ENCODE data around the gene NET1. TPM values are rescaled to one million over a fixed set of nuclear protein-coding genes. Genes with fewer than 3 reads are reported as not detected.

The NET1 gene
- total and polyA plus RNA-seq, 12 donors: 6.0 to 22.6 (median 16.7) TPM

DNA sequence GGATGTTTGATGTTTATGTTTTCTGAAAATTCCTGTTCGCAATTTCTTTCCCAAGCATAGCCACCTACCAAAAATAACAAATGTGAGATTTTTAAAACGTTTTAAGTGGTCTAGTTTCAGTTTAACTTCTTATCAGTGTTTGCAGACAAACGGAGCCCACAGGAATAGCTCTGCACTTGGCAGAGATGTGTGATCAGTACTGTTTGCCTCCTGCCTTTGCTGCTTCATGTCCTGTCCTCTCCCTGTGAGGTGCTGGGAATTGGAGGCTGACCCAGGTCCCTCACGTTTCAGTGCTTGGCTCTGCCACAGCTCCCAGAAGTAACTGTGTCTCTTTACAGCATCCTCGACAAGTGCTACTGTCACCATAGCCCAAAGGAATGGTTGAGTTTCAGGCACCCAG, 46.4 kb upstream of the NET1 start:
- ATAC-seq: no peak

GRCh38 chr10:5369362-5370158, 42.8 kb upstream of the NET1 start:
- Histone ChIP-seq H3K4me1 (no peaks in the 10 kb centered on the region), H3K36me3 (no peaks in the 10 kb centered on the region), H3K27me3 (peaks cover 0 to 31% (median 8%) of the 10 kb centered on the region in 7 donors), H3K27ac (no peak overlapping the region), H3K4me3 (no peak overlapping the region), H3K9me3 (no peaks in the 10 kb centered on the region)
- 74 to 77% methylated on average over 16 of the region's 16 CpGs for WGBS, 2 donors
- DNase-seq (no peak), ATAC-seq (no peak)
- intact Hi-C loops (cut with DNase I): no loop called here
- TF ChIP-seq, protein P1, sequence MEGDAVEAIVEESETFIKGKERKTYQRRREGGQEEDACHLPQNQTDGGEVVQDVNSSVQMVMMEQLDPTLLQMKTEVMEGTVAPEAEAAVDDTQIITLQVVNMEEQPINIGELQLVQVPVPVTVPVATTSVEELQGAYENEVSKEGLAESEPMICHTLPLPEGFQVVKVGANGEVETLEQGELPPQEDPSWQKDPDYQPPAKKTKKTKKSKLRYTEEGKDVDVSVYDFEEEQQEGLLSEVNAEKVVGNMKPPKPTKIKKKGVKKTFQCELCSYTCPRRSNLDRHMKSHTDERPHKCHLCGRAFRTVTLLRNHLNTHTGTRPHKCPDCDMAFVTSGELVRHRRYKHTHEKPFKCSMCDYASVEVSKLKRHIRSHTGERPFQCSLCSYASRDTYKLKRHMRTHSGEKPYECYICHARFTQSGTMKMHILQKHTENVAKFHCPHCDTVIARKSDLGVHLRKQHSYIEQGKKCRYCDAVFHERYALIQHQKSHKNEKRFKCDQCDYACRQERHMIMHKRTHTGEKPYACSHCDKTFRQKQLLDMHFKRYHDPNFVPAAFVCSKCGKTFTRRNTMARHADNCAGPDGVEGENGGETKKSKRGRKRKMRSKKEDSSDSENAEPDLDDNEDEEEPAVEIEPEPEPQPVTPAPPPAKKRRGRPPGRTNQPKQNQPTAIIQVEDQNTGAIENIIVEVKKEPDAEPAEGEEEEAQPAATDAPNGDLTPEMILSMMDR (IDR thresholded peaks at IDR 0.05): no peak

More for the DNA sequence above, 46.4 kb upstream of the NET1 start:
- 27 to 28% methylated on average over 5 of the region's 5 CpGs for WGBS, 2 donors
- peaks cover 0 to 39% (median 21%) of the 10 kb centered on the region in 7 donors for H3K27me3 ChIP-seq
- H3K9me3 ChIP-seq: no peaks in the 10 kb centered on the region
- no peak overlapping the region for H3K4me3 ChIP-seq
- DNase-seq: no peak
- no peak overlapping the region for H3K27ac ChIP-seq
- no peaks in the 10 kb centered on the region for H3K4me1 ChIP-seq
- intact Hi-C loops (cut with DNase I): no loop called here
- H3K36me3 ChIP-seq: no peaks in the 10 kb centered on the region
- TF ChIP-seq, protein P1 (IDR thresholded peaks at IDR 0.05): no peak

GRCh38 chr10:5370493-5371352, 41.6 kb upstream of the NET1 start:
- Histone ChIP-seq H3K4me3 (no peak overlapping the region), H3K27me3 (peaks cover 0 to 22% (median 0%) of the 10 kb centered on the region in 7 donors), H3K36me3 (no peaks in the 10 kb centered on the region), H3K9me3 (no peaks in the 10 kb centered on the region), H3K4me1 (no peaks in the 10 kb centered on the region), H3K27ac (no peak overlapping the region)
- TF ChIP-seq, protein P1 (IDR thresholded peaks at IDR 0.05): no peak
- 78 to 91% methylated on average over 28 of the region's 28 CpGs for WGBS, 2 donors
- intact Hi-C loops (cut with DNase I): no loop called here
- ATAC-seq: no peak
- DNase-seq: no peak

DNA sequence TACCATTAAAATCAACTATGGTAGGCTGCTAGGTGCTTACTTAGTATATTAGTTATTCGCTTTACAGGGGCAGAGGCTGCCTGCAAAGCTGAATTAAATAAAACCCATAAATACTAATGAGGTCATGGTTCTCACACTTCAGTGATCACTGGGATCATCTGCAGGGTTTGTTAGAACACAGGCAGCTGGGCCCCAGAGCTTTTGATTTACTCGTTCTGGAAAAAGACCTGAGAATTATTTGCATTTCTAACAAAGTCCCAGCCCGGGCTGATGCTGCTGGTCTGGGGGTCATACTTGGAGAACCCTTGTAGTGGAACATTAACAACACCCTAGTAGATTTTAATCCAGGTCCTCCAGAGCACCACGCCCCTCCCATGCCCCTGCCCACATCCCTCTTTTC, 39.0 kb upstream of the NET1 start:
- intact Hi-C loops (cut with DNase I): no loop called here
- Histone ChIP-seq H3K4me3 (no peak overlapping the region), H3K9me3 (no peaks in the 10 kb centered on the region), H3K36me3 (no peaks in the 10 kb centered on the region), H3K4me1 (no peaks in the 10 kb centered on the region), H3K27me3 (peaks cover 0 to 13% (median 0%) of the 10 kb centered on the region in 7 donors), H3K27ac (no peak overlapping the region)
- WGBS, 2 donors: 82 to 94% methylated on average over 4 of the region's 4 CpGs
- TF ChIP-seq, protein P1 (IDR thresholded peaks at IDR 0.05): no peak
- DNase-seq: no peak
- ATAC-seq: no peak

Data from heart right ventricle (tissue), 16 donors.